ENCODE measurements around the gene NCKAP1. TPM values are rescaled to one million over a fixed set of nuclear protein-coding genes. Genes with fewer than 3 reads are reported as not detected.
A peak's percentile ranks its signal among the peaks of the same experiment; 100 is the strongest.
"Not testable (repeated sequence)": the region's sequence is repeated elsewhere in the genome, so short reads cannot be mapped to it uniquely, and the experiment has no call there.

NCKAP1 gene
- total RNA-seq, 4 donors from 2014 or later, result 114 to 144 (median 124) TPM

DNA sequence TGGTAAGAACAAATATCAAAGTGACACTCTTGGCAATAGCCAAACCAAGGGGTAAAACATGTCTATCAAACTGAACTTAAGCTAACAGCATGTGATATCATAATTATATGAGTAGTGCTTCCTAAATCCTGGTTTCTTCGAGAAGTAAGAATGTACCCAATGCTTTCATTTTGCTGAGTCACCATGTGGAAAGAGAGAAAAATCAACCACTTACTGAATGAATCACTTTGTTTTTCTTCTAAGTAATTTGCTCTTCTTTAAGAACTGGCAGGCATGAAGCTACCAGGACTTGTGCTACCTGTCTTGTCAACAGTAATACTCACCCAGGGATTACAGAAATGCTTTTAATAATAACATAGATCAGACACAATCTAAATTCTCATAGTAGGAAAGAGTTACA lies 21.3 kb upstream of the NCKAP1 start:
- TF ChIP-seq, protein P1, sequence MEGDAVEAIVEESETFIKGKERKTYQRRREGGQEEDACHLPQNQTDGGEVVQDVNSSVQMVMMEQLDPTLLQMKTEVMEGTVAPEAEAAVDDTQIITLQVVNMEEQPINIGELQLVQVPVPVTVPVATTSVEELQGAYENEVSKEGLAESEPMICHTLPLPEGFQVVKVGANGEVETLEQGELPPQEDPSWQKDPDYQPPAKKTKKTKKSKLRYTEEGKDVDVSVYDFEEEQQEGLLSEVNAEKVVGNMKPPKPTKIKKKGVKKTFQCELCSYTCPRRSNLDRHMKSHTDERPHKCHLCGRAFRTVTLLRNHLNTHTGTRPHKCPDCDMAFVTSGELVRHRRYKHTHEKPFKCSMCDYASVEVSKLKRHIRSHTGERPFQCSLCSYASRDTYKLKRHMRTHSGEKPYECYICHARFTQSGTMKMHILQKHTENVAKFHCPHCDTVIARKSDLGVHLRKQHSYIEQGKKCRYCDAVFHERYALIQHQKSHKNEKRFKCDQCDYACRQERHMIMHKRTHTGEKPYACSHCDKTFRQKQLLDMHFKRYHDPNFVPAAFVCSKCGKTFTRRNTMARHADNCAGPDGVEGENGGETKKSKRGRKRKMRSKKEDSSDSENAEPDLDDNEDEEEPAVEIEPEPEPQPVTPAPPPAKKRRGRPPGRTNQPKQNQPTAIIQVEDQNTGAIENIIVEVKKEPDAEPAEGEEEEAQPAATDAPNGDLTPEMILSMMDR (IDR thresholded peaks at IDR 0.05), result no peak
- ATAC-seq (ENCODE audit: low FRiP score) (peak; percentile 87), DNase-seq (ENCODE audit: low spot score) (no peak)

DNA sequence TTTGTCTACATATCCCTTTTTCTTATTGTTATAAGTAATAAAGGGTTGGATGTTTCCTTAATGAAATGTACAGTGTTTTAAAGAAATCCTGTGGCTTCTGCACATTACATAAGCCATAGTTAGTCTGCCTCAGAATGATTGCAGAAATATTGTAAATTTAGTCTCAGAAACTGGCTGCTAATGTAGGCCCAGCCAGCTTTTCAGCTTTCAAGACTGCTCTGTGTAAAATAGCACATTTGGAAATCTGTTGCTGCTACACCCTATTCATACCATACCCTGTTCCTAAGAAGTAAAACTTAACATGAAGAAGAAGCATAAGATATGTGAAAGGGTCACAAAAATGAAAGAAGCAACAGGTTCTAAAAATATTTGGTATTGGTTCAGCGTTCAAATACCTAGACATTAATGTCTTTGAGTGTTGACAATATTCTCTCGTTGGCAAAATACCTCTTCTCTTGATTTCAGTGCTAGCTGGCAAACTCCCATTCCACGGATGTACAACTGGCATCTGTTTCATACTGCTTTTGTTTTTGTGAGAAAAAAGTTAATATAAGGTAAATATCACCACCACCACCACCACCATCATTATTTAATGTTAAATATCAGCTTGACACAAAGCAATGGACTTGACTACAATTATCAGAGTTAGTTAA lies 19.2 kb upstream of the NCKAP1 start:
- ATAC-seq (ENCODE audit: low FRiP score) (no peak), DNase-seq (ENCODE audit: low spot score) (no peak)
- TF ChIP-seq, protein P1 (IDR thresholded peaks at IDR 0.05), result no peak

DNA sequence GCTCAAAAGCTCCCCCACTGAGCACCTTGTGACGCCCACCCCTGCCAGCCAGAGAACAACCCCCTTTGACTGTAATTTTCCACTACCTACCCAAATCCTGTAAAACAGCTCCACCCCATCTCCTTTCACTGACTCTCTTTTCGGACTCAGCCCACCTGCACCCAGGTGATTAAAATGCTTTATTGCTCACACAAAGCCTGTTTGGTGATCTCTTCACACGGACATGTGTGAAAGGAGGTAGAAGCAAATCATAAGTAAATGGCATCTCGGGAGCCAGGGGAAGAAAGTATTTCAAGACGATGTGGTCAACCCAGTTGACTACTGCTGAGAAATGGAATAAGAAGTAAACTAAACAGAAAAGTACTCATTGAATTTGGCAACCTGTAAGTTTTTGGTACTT lies 11.2 kb upstream of the NCKAP1 start:
- TF ChIP-seq, protein P1 (IDR thresholded peaks at IDR 0.05), result no peak
- DNase-seq (ENCODE audit: low spot score) (no peak), ATAC-seq (ENCODE audit: low FRiP score) (no peak)

DNA sequence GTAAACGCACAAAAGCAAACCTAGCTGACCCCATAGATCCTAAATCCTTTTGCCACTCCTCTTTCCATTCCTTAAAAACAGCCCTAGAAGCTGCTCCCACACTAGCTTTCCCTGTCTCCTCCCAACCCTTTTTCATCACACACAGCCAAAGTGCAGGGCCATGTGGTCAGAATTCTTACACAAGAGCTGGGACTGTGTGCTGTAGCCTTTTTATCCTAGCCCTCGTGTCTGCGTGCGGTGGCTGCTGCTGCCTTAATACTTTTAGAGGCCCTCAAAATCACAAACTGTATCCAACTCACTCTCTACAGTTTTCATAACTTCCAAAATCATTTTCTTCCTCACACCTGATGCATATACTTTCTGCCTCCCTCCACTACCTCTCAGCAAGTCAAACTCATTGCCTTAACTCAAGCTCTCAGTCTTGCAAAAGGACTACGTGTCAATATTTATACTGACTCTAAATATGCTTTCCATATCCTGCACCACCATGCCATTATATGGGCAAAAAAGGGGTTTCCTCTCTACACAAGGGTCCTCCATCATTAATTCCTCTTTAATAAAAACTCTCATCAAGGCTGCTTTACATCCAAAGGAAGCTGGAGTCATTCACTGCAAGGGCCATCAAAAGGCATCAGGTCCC lies 9.3 kb upstream of the NCKAP1 start:
- ATAC-seq (ENCODE audit: low FRiP score); DNase-seq (ENCODE audit: low spot score): not testable (repeated sequence)

DNA sequence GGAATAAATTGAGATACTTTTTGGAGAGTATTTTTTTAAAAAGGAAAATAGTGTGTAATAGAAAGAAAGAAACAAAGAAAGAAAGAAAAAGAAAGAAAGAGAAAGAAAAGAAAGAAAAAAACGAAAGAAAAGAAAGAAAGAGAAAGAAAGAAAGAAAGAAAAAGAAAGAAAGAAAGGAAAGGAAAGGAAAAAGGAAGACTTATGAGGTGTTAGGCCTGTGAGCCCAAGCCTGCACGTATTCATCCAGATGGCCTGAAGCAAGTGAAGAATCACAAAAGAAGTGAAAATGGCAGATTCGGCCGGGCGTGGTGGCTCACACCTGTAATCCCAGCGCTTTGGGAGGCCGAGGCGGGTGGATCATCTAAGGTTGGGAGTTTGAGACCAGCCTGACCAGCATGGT lies 5.3 kb upstream of the NCKAP1 start:
- ATAC-seq (ENCODE audit: low FRiP score); DNase-seq (ENCODE audit: low spot score): not testable (repeated sequence)

DNA sequence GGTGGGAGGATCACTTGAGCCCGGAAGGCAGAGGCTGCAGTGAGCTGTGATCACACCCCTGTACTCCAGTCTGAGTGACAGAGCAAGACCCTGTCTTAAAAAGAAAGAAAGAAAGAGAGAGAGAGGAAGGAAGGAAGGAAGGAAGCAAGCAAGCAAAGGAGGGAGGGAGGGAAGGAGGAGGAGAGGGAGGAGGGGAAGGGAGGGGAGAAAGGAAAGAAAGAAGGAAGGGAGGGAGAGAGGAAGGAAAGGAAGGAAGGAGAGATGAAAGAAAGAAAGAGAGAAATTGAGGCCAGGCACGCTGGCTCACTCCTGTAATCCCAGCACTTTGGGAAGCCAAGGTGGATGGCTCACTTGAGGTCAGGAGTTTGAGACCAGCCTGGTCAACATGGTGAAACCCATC lies 2.3 kb upstream of the NCKAP1 start:
- ATAC-seq (ENCODE audit: low FRiP score) (no peak), DNase-seq (ENCODE audit: low spot score) (no peak)
- TF ChIP-seq, protein P1 (IDR thresholded peaks at IDR 0.05), result no peak

DNA sequence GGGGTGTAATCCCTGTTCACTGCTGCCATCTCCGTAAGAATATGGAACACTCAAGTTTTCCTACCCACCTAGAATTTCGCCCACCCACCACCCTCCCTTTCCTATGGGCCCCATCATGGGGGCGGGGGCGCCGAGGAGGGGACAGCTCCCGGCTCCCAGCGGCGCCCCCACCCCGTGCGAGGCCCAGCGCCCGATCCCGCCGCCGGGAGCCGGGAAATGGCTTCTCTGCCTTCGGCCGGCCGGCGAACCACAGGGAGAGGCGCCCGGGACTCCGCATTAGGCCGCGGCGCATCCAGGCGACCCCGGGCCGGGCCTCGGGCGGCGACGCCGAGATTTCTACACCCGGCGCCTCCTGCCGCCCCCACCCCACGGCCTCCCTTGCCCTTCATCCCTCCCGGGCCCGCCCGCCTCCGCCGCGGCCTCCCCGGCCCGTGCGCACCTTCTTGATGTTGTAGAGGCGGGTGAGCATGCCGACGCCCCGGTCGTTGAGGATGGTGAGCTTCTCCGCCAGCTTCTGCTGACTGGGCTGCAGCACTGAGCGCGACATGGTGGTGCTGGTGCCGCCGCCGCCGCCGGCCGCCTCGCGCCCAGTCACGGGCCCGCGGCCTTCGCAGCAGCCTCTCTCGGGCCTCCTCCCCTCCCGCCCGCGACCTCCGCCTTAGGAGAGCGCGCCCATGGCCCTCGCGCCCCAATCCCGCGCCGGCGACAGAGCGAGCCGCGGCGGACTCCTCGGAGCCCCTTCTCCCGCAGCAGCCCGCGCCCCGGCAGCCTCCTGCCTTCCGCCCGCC lies 510 bp downstream of the NCKAP1 start:
- TF ChIP-seq, protein P1 (IDR thresholded peaks at IDR 0.05), result no peak
- DNase-seq (ENCODE audit: low spot score) (no peak), ATAC-seq (ENCODE audit: low FRiP score) (peak; percentile 56)

Data from omental fat pad (tissue), 4 donors.